HG03135 (cell line): ENCODE results near the gene RPL38.
"Not testable (repeated sequence)": the region's sequence is repeated elsewhere in the genome, so short reads cannot be mapped to it uniquely, and the experiment has no call there.

Source experiments
- ATAC-seq: cut with Tn5 transposase; IDR thresholded peaks from one replicate; pipeline ENCODE4 v1.9.1; 2021; ENCODE audit warnings: mild to moderate bottlenecking, moderate library complexity; ENCODE audit not compliant: unreplicated experiment

RPL38 gene

DNA sequence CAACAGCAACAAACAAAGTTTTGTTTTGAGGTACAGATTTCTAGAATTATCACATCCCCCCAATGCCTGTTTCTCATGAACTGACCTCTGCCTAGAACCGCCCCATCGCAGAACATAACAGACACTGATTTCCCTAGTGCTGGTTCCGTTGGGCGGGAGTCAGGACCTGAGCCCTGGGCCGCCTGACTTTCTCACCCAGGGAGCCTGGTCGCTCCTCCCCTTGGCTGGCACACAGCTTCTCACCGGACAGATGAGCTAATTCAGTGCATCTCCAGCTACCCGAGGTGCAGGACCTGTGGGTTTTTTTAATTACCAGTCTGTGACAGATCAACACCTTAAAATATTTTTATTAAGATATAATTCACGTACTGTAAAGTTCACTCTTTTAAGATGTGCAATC lies 20.1 kb upstream of the RPL38 start:
- no peak for ATAC-seq

DNA sequence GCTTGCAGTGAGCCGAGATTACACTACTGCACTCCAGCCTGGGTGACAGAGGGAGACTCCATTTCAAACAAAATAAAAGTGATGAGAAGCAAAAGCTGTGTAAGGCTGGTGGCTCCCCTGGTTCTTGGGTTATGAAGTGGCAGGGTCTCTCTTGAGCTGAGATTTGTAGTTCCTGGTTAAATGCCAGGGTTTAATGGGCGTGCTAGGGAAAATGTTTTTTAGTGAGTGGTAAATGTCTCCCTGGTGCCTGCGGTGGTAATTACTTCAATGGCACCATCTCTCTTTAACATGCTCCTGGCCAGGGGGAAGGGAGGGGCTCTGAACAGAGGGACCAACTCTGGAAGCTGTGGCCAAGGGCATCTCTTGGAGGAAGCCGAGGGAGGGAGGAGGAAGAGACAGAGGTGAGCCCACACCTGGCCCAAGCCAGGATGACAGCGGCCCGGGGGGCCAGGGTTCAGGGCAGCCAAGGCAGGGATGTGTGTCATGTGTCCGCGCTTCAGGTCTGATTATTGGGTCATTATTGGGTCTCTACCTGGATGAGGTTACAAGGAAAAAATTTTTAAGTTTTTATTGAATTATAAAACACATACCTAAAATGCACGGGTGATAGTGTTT lies 17.8 kb upstream of the RPL38 start:
- no peak for ATAC-seq

DNA sequence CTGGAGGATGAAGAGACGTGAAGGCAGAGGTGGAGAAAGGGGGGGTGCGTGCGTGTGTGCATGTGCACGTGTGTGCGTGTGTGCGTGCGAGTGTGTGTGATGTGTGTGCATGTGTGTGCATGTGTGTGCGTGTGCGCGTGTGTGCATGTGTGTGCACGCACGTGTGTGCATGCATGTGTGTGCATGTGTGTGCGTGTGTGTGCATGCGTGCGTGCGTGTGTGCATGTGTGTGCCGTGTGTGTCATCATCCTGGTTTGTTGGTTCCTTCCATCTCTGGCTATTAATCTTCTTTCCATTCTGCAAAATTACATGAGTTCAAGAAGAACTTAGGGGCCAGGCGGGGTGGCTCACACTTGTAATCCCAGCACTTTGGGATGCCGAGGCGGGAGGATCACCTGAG lies 17.0 kb upstream of the RPL38 start:
- no peak for ATAC-seq

DNA sequence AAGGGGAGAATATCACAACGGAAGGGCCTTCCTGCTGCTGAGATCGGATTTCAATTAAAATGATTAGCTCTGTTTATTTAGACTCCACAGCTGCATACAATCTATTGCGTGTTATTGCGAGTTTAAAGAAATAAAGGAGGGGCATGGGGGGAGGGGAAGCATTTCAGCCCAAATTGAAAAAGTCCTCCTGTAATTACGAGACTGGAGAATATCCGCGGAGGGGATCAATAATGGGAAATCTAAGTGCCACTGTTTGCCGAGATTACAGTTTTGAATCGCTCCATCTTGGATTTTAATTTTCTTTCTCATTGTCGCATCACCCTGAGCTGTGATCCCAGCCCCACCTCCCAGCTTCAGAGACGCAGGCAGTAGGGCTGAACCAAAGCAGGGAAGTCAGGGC lies 15.7 kb upstream of the RPL38 start:
- ATAC-seq, result no peak

DNA sequence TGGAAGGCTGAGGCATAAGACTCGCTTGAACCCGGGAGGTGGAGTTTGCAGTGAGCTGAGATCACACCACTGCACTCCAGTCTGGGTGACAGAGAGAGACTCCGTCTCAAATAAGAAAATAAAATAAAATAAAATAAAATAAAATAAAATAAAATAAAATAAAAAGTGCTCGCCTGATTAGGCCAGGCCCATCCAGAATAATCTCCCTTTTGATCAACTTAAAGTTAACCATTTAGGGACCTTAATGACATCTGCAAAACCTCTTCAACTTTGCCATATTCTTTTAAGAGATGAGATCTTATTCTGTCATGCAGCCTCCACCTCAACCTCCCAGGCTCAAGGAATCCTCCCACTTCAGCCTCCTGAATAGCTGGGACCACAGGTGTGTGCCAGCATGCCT lies 14.8 kb upstream of the RPL38 start:
- not testable (repeated sequence) for ATAC-seq

DNA sequence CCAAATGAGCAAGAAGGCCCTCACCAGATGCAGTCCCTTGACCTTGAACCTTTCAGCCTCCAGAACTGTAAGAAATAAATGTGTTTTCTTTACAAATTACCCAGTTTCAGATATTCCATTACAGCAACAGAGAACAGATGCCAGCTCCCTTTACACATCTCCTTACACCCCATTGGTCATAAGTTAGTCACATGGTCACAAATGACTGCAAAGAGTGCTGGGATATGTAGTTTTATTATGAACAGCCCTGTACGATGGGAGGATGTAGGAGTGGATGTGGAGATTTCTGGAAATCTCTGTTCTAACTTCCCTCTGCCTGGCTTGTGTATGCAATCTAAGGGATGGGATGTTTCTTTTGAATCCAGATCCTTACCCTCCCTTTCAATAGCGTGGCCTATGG lies 13.3 kb upstream of the RPL38 start:
- ATAC-seq, result no peak

DNA sequence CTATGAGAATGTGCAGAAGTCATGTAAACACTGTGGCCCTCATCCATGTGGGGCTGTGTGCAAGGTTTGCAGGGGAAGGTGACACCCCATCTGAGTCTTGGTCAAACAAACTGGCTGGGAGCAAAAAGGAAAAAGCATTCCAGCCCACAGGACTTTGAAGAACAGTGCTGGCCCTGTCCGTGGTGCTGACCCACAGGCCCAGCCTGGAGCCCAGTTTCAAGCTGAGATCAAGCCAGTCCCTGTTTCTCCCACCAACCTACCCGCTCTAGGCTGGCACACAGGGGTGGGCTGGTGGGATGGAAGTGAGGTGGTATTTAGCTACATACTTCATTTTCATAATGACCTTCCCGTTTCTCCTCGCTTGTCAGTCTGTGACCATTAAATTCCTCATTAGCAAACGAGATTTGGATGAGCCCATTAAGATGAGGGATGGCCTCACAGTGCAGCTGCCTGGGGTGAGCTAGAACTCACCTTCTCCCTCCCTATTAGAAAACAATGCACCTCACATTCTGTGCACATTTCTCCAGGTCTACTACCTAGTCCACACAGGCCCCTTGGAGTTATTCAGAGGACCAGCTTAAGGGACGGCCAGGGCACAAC lies 12.6 kb upstream of the RPL38 start:
- no peak for ATAC-seq

DNA sequence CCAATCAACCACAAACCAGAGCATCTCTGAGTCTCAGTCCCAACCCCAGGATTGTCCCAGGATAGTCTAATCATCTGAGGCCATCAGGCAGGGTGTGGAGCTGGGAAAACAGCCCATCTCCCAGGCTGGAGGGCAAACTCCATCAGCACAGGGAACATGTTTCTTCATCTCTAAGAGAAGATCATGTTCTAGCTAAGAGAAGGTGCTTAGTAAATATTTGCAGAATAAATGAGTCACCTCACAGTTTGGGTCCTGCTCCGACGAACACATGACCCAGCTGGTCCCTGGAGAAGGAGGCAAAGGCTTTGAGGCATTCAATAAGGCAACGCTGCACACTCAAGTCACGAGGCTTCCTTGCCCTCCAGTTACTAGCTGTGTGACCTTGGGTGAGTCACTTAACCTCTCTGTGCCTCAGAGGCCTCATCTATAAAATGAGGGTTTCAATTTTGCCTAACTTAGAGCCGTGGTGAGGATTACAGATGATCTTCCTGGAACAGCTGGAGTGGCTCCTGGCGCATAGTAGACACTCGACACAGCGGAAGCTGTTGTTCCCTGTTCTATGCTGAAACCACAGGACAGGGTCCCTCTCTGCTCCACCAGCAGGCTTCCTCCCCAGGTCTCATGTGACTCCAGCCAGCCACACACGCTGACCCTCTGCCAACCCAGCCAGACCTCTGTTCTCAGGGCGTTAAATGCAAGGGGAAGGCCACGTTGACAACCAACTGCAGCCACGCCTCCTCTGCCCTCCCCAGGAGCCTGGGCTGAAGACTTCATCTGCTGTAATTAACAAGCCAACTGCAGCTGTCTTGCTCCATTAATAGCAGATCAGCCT lies 10.3 kb upstream of the RPL38 start:
- no peak for ATAC-seq

DNA sequence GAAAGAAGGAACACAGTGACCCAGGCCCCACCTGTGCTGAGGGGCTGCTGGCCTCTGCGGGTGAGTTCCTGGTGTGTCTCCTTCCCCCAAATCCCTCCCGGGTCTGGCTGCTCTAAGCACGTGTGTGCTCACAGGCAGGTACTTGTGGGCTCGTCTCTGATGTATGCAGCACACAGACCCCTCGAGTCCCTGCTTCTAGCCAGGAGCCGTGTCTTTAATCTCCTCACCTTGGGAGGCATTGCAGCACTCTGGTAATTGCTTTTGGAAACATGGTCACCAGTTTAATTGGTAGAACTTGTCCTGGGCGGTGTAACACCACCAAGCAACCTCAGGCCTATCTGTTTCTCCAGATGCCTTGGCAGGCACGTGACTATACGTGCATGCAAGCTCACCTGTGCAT lies 8.8 kb upstream of the RPL38 start:
- no peak for ATAC-seq

DNA sequence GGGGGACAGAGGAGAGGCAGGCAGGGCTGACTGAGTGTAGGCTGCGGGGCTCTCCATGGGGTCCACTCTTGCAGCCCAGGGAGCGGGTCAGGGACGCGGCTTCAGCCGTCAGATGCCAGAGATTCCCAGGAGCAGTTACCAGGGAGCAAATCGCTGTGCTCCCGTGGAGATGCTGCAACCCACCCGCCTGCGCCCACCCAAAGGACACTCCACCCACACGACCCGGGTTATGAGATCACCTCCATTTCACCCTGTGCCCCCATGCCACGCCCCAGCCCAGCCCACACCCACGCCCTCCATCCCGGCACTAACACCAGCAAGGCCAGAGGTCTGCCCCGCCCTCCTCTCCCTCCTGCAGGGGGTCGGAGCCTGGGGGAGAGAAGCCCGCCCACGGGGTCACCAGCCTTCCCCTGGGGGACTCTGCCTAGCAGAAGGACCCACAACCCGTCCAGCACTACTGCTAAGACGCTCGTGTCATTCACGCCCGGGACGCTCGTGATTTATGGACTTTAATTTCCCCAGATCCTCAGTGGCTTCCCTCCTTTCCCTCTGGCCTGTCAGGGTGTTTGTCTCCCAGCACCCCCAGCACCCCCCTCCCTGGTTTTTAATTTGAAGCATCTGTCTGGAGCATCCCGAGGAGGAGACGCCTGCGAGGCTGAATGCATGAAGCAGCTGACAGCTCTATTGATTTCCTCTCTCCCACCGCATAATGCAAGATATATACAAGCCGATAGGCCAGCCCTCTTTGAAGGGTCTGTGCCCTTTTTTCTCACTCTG lies 6.7 kb upstream of the RPL38 start:
- no peak for ATAC-seq

DNA sequence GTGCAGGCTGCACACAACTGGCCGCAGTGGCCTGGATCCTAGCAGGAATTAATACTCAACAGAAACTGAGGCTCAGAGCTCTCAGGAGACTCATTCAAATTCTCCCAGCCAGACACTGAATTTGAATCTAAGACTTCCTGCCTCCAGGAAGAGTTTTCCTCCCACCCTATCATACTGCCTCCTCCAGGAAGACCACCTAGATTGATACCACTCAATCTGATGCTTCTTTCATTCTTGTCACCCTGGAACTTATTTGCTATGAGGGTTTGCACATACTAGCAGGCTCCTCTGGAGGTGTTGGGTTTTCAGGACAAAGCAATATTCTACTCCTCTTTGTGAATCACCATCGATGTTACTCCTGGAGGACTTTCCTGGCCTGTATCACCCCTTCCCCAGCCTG lies 5.7 kb upstream of the RPL38 start:
- no peak for ATAC-seq

DNA sequence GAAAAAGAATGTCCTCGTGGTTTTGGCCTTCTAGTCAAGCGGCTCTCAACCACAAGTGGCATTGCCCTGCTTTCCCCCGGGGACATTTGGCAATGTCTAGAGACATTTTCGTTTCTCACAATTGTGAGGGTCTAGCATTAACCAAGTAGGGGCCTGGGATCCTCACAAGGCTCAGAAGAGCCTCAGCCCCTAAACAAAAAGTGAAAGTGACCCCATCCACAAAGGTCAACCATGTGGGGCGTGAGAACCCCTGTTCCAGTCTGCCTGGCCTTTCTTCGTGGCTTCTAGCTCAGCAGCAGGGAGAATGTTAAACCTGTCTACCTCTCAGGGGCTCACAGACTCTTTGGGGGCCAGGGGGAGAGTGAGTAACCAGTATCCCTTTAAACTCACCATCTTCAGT lies 4.8 kb upstream of the RPL38 start:
- ATAC-seq, result no peak

DNA sequence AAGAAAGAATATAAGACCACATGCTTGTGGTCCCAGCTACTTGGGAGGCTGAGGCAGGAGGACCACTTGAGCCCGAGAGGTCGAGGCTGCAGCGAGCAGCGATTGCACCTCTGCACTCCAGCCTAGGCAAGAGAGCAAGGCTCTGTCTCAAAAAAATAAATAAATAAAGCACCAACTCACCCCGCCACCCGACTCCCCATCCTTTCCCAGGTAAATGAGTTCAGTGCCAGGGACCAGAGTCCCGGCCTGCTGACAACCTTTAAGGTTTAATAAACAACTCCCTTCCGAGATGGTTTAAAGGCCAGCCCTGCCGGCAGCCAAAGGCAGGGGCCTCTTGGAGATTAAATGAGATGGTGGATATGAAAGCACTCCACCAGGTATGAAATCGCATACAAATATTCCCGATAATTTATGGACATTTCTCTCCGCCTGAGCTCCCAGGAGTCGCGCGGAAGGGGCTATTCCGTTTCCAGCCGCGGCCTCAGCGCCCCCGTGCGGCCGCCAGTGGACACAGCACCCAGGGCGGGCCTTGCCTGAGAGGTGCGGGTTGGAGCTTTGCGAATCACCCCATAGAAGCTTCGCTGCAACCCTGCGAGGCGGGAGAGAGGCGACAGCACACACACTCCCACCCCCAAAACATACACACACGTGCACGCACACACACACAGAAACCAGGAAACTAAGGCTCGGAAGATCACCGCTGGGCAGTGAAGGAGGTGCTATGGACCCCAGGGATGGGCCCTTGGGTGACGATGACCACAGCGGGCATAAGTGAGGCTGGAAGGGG lies 4.0 kb upstream of the RPL38 start:
- no peak for ATAC-seq

DNA sequence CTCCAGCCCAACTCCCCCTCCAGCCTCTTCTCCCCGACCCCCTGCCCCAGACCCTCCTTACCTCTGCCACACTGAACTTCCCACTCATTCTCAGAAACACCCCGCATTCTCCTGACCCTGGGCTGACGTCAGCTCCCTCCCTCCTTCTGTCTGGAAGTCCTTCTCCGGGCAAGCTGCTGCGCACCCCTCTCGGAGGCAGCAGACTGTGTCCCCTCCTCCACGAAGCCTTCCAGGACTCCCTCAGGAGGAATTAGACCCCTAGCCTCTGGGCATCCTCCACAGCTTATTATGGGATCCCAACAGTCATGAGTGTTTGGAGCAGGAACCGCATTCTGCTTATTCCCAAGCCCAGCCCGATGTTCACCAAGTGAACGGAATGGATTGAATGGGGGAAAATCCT lies 3.4 kb upstream of the RPL38 start:
- no peak for ATAC-seq

DNA sequence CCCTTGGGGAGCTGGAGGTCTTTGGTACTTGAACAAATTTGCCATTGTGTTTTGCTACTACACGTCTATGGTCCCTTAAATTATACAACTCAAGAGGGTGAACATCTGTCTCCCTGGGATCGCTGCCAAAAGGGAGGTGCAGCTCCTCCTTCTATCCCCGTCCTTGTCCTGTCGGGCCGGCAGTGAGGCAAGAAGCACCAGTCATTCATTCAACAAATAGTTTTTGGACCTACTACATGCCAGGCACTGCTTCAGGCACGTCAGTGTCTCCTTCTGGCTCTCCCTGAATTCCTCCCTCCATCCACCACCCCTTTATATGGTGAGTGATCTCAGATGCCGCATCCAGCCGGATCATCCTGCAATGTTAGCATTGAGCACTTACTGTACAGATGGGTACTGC lies 2.2 kb upstream of the RPL38 start:
- ATAC-seq, result no peak

DNA sequence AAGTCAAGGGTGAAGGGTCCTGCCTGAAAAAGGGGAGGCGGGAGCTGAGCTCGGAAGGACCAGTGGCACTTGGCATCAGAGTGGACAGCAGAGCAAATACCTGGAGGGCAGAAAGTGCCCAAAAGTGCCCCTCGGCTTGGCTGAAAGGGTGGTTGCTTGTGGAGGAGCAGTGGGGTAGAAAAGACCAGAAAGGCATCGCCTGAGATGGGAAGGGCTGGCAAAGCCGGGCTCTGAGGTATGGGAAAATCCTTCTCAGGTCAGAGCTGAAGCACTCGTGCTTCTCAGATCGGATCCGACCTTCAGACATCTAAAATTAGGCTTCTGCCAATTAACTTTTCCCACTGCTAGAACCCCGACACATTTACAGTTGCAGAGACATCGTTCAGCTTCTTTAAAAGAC lies 1.5 kb upstream of the RPL38 start:
- no peak for ATAC-seq

DNA sequence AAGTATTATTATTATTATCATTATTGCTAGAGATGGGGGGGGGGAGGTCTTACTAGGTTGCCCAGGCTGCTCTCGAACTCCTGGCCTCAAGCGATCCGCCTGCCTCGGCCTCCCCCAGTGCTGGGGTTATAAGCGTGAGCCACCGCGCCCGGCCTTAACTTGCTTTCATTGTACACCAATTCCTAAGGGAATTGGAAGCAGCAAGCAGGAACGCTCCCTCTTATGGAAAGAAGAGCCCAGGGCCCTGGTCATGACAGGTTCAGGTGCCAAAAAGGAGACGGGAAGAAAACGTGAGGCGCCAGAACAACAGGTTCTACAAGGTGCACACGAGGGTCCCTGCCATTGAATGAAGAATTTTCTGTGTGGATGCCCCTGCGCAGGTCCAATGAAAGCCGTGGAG lies 540 bp upstream of the RPL38 start:
- ATAC-seq, result no peak

DNA sequence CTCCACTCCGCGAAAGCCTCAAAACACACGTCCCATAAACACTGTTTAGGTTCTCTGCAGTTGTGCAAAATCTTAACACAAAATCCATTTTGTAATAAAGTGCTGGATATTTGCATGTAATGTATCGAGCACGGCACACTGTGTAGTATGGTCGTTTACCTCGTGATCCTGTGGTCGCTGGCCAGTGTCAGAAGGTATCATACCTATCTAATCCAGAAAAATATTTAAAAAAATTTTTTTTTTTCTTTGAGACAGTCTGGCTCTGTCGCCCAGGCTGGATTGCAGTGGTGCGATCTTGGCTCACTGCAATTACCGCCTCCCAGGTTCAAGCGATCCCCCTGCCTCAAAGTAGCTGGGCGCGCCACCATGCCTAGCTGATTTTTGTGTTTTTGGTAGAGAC lies 996 bp downstream of the RPL38 start:
- ATAC-seq, result no peak

DNA sequence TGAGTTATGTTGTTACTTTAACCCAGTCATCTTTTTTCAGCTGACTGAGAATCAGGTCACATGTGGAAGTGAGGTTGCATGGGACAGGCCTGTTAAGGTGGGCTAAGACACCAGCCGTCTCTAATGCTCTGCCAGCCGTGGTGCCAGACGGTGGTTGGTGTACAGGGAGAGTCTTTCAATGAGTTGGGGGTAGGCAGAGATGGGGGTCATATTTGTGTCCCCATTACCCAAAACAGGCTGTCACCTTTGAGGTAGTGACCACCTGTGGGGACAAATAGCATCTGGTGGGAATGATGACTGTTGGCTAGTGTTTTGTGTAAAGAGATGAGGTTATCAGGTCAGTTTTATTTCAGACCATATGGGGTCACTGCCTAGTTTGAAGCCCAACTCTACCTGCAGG lies 1.8 kb downstream of the RPL38 start:
- ATAC-seq, result no peak

DNA sequence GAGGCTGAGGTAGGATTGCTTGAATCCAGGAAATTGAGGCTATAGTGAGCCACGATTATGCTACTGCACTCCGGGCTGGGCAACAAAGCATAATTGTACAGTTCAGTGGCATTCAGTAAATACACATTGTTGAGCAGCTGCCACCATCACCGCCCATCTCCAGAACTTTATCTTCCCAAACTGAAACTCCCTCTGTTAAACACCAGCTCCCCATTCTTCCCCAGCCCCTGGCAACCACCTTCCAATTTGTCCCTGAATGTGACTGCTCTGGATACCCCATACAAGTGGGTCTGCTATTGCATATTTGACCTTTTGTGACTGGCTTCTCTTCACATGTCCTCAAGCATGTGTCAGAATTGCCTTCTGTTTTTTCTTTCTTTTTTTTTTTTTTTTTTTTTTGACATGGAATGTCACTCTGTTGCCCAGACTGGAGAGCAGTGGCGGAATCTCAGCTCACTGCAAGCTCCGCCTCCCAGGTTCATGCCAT lies 2.9 kb downstream of the RPL38 start:
- no peak for ATAC-seq
